Measurements from ENCODE around the gene CSNK1G1. TPM values are rescaled to one million over a fixed set of nuclear protein-coding genes. Genes with fewer than 3 reads are reported as not detected.

Gene CSNK1G1
- polyA plus RNA-seq, 1 of the 3 experiments (the other 2 are of a cell fraction), result 10.2 TPM

GRCh38 chr15:64341961-64342360, 14.0 kb downstream of the CSNK1G1 start (continued):
- TF ChIP-seq MEF2A (IDR thresholded peaks at IDR 0.05; ENCODE audit: borderline replicate concordance, low read depth), result no peak
- TF ChIP-seq RAD21 (IDR thresholded peaks at IDR 0.05; ENCODE audit: low read length), result no peak

- 100% methylated on average over 1 of the region's 1 CpG for WGBS (ENCODE audit: low lambda C conversion rate)
- Histone ChIP-seq H3K9me2 (no peaks in the 10 kb centered on the region), H3K27ac (ENCODE audit: low read depth in 2 of 2, low read length in 1 of 2) (no peak overlapping the region), H3K79me2 (ENCODE audit: insufficient read depth) (peaks cover 95% of the 10 kb centered on the region), H4K20me1 (ENCODE audit: insufficient read depth) (peaks cover 41% of the 10 kb centered on the region), H3K9ac (no peak overlapping the region), H3F3A (replicated peaks; ENCODE audit: insufficient read depth) (peaks cover 42% of the 10 kb centered on the region), H3K36me3 (replicated peaks in 1 of 2; ENCODE audit: control insufficient read depth in 1 of 2, insufficient read depth in 2 of 2, low read length in 1 of 2) (peaks cover 0 to 25% of the 10 kb centered on the region in 2 experiments), H3K4me3 (ENCODE audit: low read depth in 2 of 2, low read length in 1 of 2) (no peak overlapping the region), H2AFZ (ENCODE audit: low read depth) (no peak overlapping the region), H3K9me3 (no peaks in the 10 kb centered on the region), H3K27me3 (ENCODE audit: insufficient read depth) (no peaks in the 10 kb centered on the region), H3K4me1 (ENCODE audit: control insufficient read depth in 1 of 2, insufficient read depth in 2 of 2, low read depth in 1 of 2, low read length in 1 of 2) (peaks cover 0 to 23% of the 10 kb centered on the region in 2 experiments; a peak in 3 of 4 replicates), H3K4me2 (no peak overlapping the region)
- TF ChIP-seq JUND (IDR thresholded peaks at IDR 0.05) (no peak), MAX (IDR thresholded peaks at IDR 0.05; ENCODE audit: low read depth) (no peak), MXI1 (IDR thresholded peaks at IDR 0.05; ENCODE audit: low read depth, low read length) (no peak), GABPA (IDR thresholded peaks at IDR 0.05; ENCODE audit: low read depth) (no peak), EP300 (IDR thresholded peaks at IDR 0.05; ENCODE audit: borderline replicate concordance in 1 of 2, low read depth in 1 of 2, low read length in 1 of 2) (no peak), CTCF (IDR thresholded peaks at IDR 0.05) (no peak), RCOR1 (IDR thresholded peaks at IDR 0.05; ENCODE audit: low read length) (no peak), RXRA (IDR thresholded peaks at IDR 0.05; ENCODE audit: borderline replicate concordance, low read depth) (no peak), USF2 (IDR thresholded peaks at IDR 0.05; ENCODE audit: borderline replicate concordance, low read depth, low read length) (no peak), CHD2 (IDR thresholded peaks at IDR 0.05; ENCODE audit: low read length, partially characterized antibody) (no peak), FOSL2 (IDR thresholded peaks at IDR 0.05; ENCODE audit: borderline replicate concordance, low read depth) (no peak), TCF12 (IDR thresholded peaks at IDR 0.05) (no peak)
- POLR2A ChIA-PET, result no interaction called here
- DNase-seq, result no peak
- CTCF ChIA-PET, result no interaction called here
Measured at GRCh38 chr15:64340355-64340754, 15.6 kb downstream of the CSNK1G1 start.

GRCh38 chr15:64337761-64338160, 18.2 kb downstream of the CSNK1G1 start:
- CTCF ChIA-PET, result interaction anchor here (1.2 kb wide), 1 partner anchor 12 kb away, joined by 3 read pairs; no protein-coding TSS in a partner anchor
- Histone ChIP-seq H3K4me2 (no peak overlapping the region), H2AFZ (ENCODE audit: low read depth) (no peak overlapping the region), H3K79me2 (ENCODE audit: insufficient read depth) (peaks cover 97% of the 10 kb centered on the region), H3F3A (replicated peaks; ENCODE audit: insufficient read depth) (peaks cover 26% of the 10 kb centered on the region), H4K20me1 (ENCODE audit: insufficient read depth) (peaks cover 35% of the 10 kb centered on the region), H3K4me1 (ENCODE audit: control insufficient read depth in 1 of 2, insufficient read depth in 2 of 2, low read depth in 1 of 2, low read length in 1 of 2) (no peaks in the 10 kb centered on the region), H3K9ac (no peak overlapping the region), H3K4me3 (ENCODE audit: low read depth in 2 of 2, low read length in 1 of 2) (no peak overlapping the region), H3K9me3 (no peaks in the 10 kb centered on the region), H3K27me3 (ENCODE audit: insufficient read depth) (no peaks in the 10 kb centered on the region), H3K9me2 (no peaks in the 10 kb centered on the region), H3K36me3 (replicated peaks in 1 of 2; ENCODE audit: control insufficient read depth in 1 of 2, insufficient read depth in 2 of 2, low read length in 1 of 2) (peaks cover 0 to 33% of the 10 kb centered on the region in 2 experiments), H3K27ac (ENCODE audit: low read depth in 2 of 2, low read length in 1 of 2) (no peak overlapping the region)
- TF ChIP-seq SMC3 (IDR thresholded peaks at IDR 0.05; ENCODE audit: low read depth, low read length) (no peak), POLR2AphosphoS5 (IDR thresholded peaks at IDR 0.05; ENCODE audit: low read depth, low read length) (no peak), TAF1 (IDR thresholded peaks at IDR 0.05; ENCODE audit: borderline replicate concordance, low read depth, low read length) (no peak), MXI1 (IDR thresholded peaks at IDR 0.05; ENCODE audit: low read depth, low read length) (no peak), FOXJ3 (CRISPR knock-in tag; IDR thresholded peaks at IDR 0.05) (no peak), PBX3 (IDR thresholded peaks at IDR 0.05) (no peak), FOSL2 (IDR thresholded peaks at IDR 0.05; ENCODE audit: borderline replicate concordance, low read depth) (no peak)
- POLR2A ChIA-PET, result no interaction called here
- WGBS (ENCODE audit: low lambda C conversion rate), result 96% methylated on average over 2 of the region's 2 CpGs
- DNase-seq, result no peak

Data from SK-N-SH (cell line).